ENCODE measurements around the gene B4GALNT4. TPM values are rescaled to one million over a fixed set of nuclear protein-coding genes. Genes with fewer than 3 reads are reported as not detected.

The B4GALNT4 gene
- total and polyA plus RNA-seq, 2 donors from 2014 or later, result 0.82 to 1.4 TPM

DNA sequence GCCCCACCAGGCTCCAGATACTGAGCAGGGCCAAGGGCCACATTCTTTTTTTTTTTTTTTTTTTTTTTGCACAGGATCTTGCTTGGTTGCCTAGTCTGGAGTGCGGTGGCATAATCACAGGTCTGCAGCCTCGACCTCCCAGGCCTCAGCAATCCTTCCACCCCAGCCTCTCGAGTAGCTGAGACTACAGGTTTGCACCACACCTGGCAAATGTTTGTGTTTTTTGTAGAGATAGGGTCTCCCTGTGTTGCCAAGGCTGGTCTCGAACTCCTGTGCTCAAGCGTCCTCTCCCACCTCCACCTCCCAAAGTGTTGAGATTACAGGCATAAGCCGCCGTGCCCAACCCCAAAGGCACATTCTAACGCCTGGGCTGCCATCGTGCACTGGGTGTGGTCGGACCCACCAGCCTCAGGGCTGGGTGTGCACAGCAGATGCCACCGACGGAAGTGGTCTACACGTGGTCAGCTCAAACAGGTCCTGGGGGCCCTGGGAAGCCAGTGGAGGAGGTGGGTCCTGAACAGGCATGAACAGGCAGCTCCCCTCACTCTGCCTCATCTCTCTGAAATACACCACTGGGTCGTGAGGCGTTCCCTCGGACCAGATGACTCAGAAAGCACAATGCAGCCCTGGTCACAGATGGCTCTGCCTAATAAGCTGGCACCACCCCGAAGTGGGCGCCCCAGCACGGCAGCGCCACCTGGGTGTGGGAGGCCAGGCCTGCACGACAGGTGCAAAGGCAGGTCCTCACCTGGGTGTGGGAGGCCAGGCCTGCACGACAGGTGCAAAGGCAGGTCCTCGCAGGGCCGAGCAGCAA, 5.1 kb upstream of the B4GALNT4 start:
- H3K36me3 ChIP-seq (ENCODE audit: control insufficient read depth in 2 of 3, insufficient read depth in 3 of 3, low read length in 3 of 3), result no peaks in the 10 kb centered on the region
- peaks cover 0 to 6% (median 0%) of the 10 kb centered on the region in 3 donors for H3K4me1 ChIP-seq (ENCODE audit: control insufficient read depth in 2 of 3, insufficient read depth in 2 of 3, low read depth in 1 of 3, low read length in 3 of 3)
- H3K27ac ChIP-seq (ENCODE audit: low read depth in 2 of 2, low read length in 2 of 2), result no peak overlapping the region
- FAIRE-seq (no peak), DNase-seq (peak in 3 of 5 donors; percentile 45 to 88 (median 47))
- intact Hi-C loops (cut with DNase I), result no loop called here
- H3K9me3 ChIP-seq (ENCODE audit: control insufficient read depth in 2 of 3, insufficient read depth in 1 of 3, low read length in 3 of 3), result no peaks in the 10 kb centered on the region
- TF ChIP-seq, protein P1, sequence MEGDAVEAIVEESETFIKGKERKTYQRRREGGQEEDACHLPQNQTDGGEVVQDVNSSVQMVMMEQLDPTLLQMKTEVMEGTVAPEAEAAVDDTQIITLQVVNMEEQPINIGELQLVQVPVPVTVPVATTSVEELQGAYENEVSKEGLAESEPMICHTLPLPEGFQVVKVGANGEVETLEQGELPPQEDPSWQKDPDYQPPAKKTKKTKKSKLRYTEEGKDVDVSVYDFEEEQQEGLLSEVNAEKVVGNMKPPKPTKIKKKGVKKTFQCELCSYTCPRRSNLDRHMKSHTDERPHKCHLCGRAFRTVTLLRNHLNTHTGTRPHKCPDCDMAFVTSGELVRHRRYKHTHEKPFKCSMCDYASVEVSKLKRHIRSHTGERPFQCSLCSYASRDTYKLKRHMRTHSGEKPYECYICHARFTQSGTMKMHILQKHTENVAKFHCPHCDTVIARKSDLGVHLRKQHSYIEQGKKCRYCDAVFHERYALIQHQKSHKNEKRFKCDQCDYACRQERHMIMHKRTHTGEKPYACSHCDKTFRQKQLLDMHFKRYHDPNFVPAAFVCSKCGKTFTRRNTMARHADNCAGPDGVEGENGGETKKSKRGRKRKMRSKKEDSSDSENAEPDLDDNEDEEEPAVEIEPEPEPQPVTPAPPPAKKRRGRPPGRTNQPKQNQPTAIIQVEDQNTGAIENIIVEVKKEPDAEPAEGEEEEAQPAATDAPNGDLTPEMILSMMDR (IDR thresholded peaks at IDR 0.05; ENCODE audit: borderline replicate concordance, extremely low read depth, insufficient read depth), result peak; percentile 4
- no peaks in the 10 kb centered on the region for H3K27me3 ChIP-seq (ENCODE audit: control insufficient read depth, insufficient read depth, low read length)
- H3K4me3 ChIP-seq (ENCODE audit: low read length in 3 of 3), result no peak overlapping the region
- no peak overlapping the region for H3K9ac ChIP-seq (ENCODE audit: low read length in 3 of 3)

GRCh38 chr11:364991-365725, 4.1 kb upstream of the B4GALNT4 start:
- Histone ChIP-seq H3K4me1 (ENCODE audit: control insufficient read depth in 2 of 3, insufficient read depth in 2 of 3, low read depth in 1 of 3, low read length in 3 of 3) (peaks cover 0 to 6% (median 0%) of the 10 kb centered on the region in 3 donors), H3K9me3 (ENCODE audit: control insufficient read depth in 2 of 3, insufficient read depth in 1 of 3, low read length in 3 of 3) (no peaks in the 10 kb centered on the region), H3K4me3 (ENCODE audit: low read length in 3 of 3) (no peak overlapping the region), H3K27me3 (ENCODE audit: control insufficient read depth, insufficient read depth, low read length) (no peaks in the 10 kb centered on the region), H3K27ac (ENCODE audit: low read depth in 2 of 2, low read length in 2 of 2) (no peak overlapping the region), H3K9ac (ENCODE audit: low read length in 3 of 3) (no peak overlapping the region), H3K36me3 (ENCODE audit: control insufficient read depth in 2 of 3, insufficient read depth in 3 of 3, low read length in 3 of 3) (no peaks in the 10 kb centered on the region)
- TF ChIP-seq, protein P1 (IDR thresholded peaks at IDR 0.05; ENCODE audit: borderline replicate concordance, extremely low read depth, insufficient read depth), result no peak
- no peak for DNase-seq
- intact Hi-C loops (cut with DNase I), result no loop called here
- no peak for FAIRE-seq

DNA sequence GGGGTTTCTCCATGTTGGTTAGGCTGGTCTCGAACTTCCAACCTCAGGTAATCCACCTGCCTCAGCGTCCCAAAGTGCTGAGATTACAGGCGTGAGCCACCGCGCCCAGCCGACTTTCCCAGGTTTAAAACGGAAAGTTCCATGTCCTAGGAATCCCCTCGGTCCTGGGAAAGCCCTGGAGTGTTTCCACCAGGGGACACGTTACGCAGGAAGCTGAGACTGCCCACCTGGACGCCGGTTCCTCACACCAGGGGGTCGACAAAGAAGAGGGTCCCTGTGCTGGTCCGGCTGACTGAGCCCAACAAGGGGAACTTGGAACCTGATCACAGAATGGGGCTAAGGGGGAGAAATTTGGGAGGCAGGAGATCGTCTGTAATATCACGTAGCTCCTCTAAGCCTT, 3.5 kb upstream of the B4GALNT4 start:
- no peak overlapping the region for H3K4me3 ChIP-seq (ENCODE audit: low read length in 3 of 3)
- H3K4me1 ChIP-seq (ENCODE audit: control insufficient read depth in 2 of 3, insufficient read depth in 2 of 3, low read depth in 1 of 3, low read length in 3 of 3), result peaks cover 0 to 6% (median 0%) of the 10 kb centered on the region in 3 donors
- H3K9me3 ChIP-seq (ENCODE audit: control insufficient read depth in 2 of 3, insufficient read depth in 1 of 3, low read length in 3 of 3), result no peaks in the 10 kb centered on the region
- intact Hi-C loops (cut with DNase I), result no loop called here
- no peaks in the 10 kb centered on the region for H3K27me3 ChIP-seq (ENCODE audit: control insufficient read depth, insufficient read depth, low read length)
- TF ChIP-seq, protein P1 (IDR thresholded peaks at IDR 0.05; ENCODE audit: borderline replicate concordance, extremely low read depth, insufficient read depth), result no peak
- H3K9ac ChIP-seq (ENCODE audit: low read length in 3 of 3), result no peak overlapping the region
- H3K36me3 ChIP-seq (ENCODE audit: control insufficient read depth in 2 of 3, insufficient read depth in 3 of 3, low read length in 3 of 3), result no peaks in the 10 kb centered on the region
- H3K27ac ChIP-seq (ENCODE audit: low read depth in 2 of 2, low read length in 2 of 2), result no peak overlapping the region
- no peak for FAIRE-seq
- no peak for DNase-seq
